ENCODE measurements around the gene TTYH3.
A peak's percentile ranks its signal among the peaks of the same experiment; 100 is the strongest.
"Not testable (repeated sequence)": the region's sequence is repeated elsewhere in the genome, so short reads cannot be mapped to it uniquely, and the experiment has no call there.

The TTYH3 gene

DNA sequence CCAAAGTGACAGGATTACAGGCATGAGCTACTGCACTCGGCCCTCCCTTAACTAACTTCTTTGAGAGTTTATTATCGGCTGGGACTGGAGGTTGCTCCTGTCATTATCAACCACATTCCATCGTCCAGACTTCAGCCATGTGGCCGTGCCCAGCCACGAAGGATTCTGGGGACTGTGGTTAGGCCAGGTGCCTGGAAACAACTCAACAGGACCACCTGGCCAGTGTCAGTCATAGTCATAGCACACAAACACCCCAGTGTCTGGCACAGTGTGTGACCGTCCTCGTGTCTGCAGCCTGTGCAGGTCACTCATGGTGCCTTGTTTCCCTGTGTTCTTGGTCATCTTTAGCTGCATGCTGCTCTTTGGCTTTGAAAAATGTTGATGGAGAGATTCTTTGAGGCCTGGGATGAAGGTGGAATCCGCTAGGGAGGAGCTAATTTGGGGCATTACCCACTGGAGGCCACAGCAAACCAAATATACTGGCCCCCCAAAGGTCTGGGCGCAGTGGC is 43.5 kb downstream of the TTYH3 start:
- Histone ChIP-seq H3K9me3 (ENCODE audit: control insufficient read depth, insufficient read depth, low read depth, low read length) (peaks cover 3% of the 10 kb centered on the region; the same call in 1 of the 2 replicates), H3K36me3 (ENCODE audit: control insufficient read depth, insufficient read depth, low read length) (no peaks in the 10 kb centered on the region), H3K27ac (ENCODE audit: low read depth, low read length) (no peak overlapping the region), H3K4me3 (ENCODE audit: low read depth, low read length) (no peak overlapping the region), H3K27me3 (ENCODE audit: control insufficient read depth, insufficient read depth, low read length) (no peaks in the 10 kb centered on the region), H3K4me1 (ENCODE audit: control insufficient read depth, insufficient read depth, low read length) (no peaks in the 10 kb centered on the region), H3K9ac (ENCODE audit: low read length) (no peak overlapping the region)

DNA sequence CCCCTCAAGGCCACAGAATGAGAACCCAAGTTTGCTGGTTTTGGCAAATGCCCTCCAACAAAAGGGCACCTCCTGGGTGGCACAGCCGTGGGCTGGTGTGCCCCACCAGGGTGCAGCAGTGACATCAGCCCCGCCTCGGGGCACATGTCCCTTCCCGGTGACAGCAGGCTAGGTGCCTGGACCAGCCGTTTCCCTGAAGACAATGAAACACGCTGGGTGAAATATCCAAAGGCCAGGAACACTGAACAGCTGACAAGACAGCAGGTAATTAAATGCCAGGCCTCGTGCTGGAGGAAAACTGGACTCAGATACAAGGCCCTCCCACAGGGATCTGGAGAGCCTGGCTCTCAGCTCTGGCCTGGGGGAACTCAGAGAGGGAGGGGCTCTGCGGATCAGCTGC is 44.8 kb downstream of the TTYH3 start:
- not testable (repeated sequence) for H3K27me3 ChIP-seq (ENCODE audit: control insufficient read depth, insufficient read depth, low read length); H3K4me3 ChIP-seq (ENCODE audit: low read depth, low read length); H3K27ac ChIP-seq (ENCODE audit: low read depth, low read length); H3K9ac ChIP-seq (ENCODE audit: low read length); H3K4me1 ChIP-seq (ENCODE audit: control insufficient read depth, insufficient read depth, low read length); H3K36me3 ChIP-seq (ENCODE audit: control insufficient read depth, insufficient read depth, low read length); H3K9me3 ChIP-seq (ENCODE audit: control insufficient read depth, insufficient read depth, low read depth, low read length)

DNA sequence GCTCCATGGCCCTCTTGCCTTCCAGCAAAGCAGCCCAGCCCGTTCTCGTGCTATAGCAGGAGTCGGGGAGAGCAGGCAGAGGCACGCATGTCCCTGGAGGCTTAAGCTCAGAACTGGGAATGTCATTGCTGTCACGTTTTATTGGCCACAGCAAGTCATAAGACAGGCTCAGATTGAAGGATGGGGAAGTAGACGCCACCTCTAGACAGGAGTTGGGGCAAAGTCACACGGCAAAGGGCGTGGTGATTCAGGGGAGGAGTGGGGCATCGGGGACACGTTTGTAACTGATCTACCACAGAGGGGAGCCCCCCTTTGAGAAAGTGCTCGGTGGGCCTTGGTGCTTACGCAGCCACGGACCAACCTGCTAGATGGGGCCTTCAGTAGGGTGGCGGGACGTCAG is 46.7 kb downstream of the TTYH3 start:
- not testable (repeated sequence) for H3K9me3 ChIP-seq (ENCODE audit: control insufficient read depth, insufficient read depth, low read depth, low read length); H3K9ac ChIP-seq (ENCODE audit: low read length); H3K36me3 ChIP-seq (ENCODE audit: control insufficient read depth, insufficient read depth, low read length); H3K4me3 ChIP-seq (ENCODE audit: low read depth, low read length); H3K4me1 ChIP-seq (ENCODE audit: control insufficient read depth, insufficient read depth, low read length); H3K27me3 ChIP-seq (ENCODE audit: control insufficient read depth, insufficient read depth, low read length); H3K27ac ChIP-seq (ENCODE audit: low read depth, low read length)

DNA sequence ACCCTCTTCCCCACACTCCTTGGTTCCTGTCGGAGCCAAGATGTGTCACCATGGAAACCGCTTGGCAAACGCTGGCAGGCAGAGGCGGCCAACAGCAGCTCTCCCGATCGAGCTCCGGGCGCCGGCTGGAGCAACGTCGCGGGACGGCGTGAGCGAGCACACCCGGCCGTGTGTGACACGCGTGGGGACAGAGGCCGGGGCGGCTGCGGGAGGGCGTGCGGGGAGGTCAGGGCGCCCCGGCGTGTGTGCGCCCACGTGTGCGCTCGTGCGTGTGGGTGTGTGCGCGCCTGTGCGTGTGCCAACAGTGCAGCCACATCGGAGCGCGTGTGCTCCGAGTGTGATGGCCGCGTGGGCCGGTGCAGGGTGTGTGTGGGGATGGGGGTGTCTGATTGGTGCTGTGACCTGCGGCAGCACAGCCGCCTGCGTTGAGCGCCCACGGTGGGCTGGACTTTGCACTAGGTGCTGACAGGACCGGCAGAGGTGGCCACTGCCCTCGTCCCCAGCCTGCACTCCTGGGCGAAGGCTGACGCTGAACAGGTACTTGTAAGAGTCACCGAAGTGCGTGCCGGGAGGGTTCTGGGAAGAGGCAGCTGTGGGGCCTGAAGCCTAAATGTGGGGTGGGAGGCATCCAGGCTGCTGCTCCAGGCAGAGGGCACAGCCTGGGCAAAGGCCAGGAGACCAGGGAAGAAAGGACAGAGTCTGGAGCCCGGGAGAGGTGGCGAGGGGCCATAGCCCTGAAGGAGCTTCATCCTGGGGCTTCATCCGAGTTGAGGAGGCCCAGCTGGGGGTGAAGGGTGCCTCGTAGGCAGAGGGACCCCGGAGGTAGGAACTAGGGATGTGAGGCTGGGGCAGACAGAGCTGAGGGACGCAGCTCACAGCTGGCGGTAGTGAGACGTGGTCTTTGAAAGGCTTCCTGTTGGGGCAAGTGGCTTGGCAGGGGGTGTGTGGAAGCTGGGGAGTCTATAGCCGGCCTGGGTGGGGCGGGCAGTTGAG is 47.6 kb downstream of the TTYH3 start:
- H3K4me3 ChIP-seq (ENCODE audit: low read depth, low read length); H3K27me3 ChIP-seq (ENCODE audit: control insufficient read depth, insufficient read depth, low read length): not testable (repeated sequence)

DNA sequence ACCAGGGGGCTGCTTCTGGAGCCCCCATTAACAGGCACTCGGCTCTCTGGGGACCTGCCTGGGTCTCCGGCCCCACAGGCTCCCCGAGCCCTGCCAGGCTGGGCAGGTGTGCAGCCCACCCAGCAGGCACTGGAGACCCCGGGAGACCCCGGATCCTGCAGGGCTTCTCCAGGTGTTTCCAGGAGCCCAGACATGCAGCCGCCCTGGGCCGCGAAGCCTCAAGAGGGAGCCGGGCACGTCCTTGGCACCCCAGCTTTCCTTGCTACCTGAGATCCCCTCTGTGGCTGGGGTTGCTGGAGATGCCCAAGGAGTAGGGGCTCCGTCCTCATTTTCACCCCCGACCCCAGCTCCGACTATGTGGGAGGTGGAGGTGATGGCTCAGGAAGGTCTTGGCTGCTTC is 48.5 kb downstream of the TTYH3 start:
- Histone ChIP-seq H3K27me3 (ENCODE audit: control insufficient read depth, insufficient read depth, low read length) (peaks cover 2% of the 10 kb centered on the region; the same call in 1 of the 2 replicates), H3K4me1 (ENCODE audit: control insufficient read depth, insufficient read depth, low read length) (no peaks in the 10 kb centered on the region), H3K9me3 (ENCODE audit: control insufficient read depth, insufficient read depth, low read depth, low read length) (no peaks in the 10 kb centered on the region; the same call in 1 of the 2 replicates), H3K9ac (ENCODE audit: low read length) (no peak overlapping the region), H3K4me3 (ENCODE audit: low read depth, low read length) (no peak overlapping the region), H3K27ac (ENCODE audit: low read depth, low read length) (no peak overlapping the region), H3K36me3 (ENCODE audit: control insufficient read depth, insufficient read depth, low read length) (no peaks in the 10 kb centered on the region)

More for the DNA sequence above, 47.6 kb downstream of the TTYH3 start:
- not testable (repeated sequence) for H3K36me3 ChIP-seq (ENCODE audit: control insufficient read depth, insufficient read depth, low read length); H3K9me3 ChIP-seq (ENCODE audit: control insufficient read depth, insufficient read depth, low read depth, low read length); H3K9ac ChIP-seq (ENCODE audit: low read length); H3K27ac ChIP-seq (ENCODE audit: low read depth, low read length); H3K4me1 ChIP-seq (ENCODE audit: control insufficient read depth, insufficient read depth, low read length)

DNA sequence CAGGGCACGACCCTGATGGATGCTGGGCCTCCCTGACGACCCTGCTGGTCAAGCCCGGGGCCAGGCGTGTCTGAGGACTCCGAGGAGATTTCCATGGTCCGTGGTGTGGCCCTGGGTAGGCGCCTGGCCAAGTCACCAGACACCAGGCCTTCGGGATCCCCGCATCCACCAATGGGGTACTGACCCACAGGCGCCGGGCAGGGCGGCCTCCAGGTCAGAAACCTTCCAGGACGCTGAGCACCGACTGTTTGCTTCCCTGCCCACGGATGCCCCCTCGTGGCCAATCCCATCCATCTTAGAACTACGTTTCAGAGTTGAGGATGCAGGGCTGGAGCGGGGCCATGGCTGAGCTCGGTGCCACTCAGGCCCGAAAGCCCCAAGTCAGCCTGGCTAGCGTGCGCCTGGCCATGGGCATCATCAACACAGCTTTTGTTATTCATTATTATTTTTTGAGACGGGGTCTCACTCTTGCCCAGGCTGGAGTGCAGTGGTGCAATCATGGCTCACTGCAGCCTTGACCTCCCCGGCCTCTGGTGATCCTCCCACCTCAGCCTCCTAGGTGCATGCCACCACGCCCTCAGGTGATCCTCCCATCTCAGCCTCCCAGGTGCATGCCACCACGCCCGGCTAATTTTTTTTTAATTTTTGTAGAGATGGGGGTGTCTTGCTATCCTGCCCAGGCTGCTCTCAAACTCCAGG is 49.2 kb downstream of the TTYH3 start:
- Histone ChIP-seq H3K4me3 (ENCODE audit: low read depth, low read length) (no peak overlapping the region), H3K4me1 (ENCODE audit: control insufficient read depth, insufficient read depth, low read length) (no peaks in the 10 kb centered on the region), H3K27me3 (ENCODE audit: control insufficient read depth, insufficient read depth, low read length) (peaks cover 5% of the 10 kb centered on the region; the same call in 1 of the 2 replicates), H3K9ac (ENCODE audit: low read length) (no peak overlapping the region), H3K36me3 (ENCODE audit: control insufficient read depth, insufficient read depth, low read length) (no peaks in the 10 kb centered on the region), H3K27ac (ENCODE audit: low read depth, low read length) (no peak overlapping the region), H3K9me3 (ENCODE audit: control insufficient read depth, insufficient read depth, low read depth, low read length) (no peaks in the 10 kb centered on the region)

DNA sequence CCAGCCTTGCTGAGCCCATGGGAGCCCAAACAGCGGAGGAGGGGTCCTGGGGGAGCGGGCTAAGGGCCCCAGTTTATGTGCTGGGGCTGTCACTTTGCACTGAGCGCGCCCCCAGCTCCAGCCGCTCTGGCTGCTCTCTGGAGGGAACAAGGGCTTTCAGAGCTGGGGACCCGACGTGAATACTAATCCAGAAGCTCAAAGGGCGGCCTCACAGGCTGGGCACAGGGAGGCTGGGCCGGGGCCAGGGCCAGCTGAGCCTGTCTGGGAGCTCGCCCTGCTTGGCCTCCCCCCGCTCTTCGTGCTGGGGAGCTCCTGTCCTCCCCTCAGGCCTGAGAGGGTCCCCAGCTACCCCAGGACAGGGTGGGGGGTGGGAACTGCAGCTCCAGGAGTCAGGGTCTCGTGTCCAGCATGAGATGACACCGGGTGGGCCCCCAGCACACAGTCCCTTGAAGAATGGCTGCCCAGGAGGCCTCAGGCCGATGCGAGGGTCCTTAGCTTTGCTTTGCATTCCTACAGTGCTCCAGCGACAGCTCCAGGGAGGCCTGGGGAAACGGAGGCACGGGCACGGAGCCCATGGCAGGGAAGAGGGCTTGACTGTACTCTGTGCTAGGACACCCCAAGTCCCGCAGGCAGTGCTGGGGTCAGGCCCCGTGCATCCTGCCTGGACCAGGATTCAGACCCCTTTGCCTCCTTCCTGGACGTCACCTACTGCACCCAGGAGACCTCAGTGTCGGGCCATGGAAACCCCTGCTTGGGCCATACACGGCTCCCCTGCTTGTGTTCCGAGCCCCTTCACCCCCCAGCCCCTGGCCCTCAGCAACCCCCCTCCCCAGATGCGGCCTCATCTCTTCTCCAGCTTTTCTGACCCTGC is 50.4 kb downstream of the TTYH3 start:
- no peak overlapping the region for H3K4me3 ChIP-seq (ENCODE audit: low read depth, low read length)
- no peak overlapping the region for H3K27ac ChIP-seq (ENCODE audit: low read depth, low read length)
- no peaks in the 10 kb centered on the region for H3K9me3 ChIP-seq (ENCODE audit: control insufficient read depth, insufficient read depth, low read depth, low read length)
- H3K4me1 ChIP-seq (ENCODE audit: control insufficient read depth, insufficient read depth, low read length) = no peaks in the 10 kb centered on the region
- peaks cover 15% of the 10 kb centered on the region for H3K27me3 ChIP-seq (ENCODE audit: control insufficient read depth, insufficient read depth, low read length)
- no peak overlapping the region for H3K9ac ChIP-seq (ENCODE audit: low read length)
- H3K36me3 ChIP-seq (ENCODE audit: control insufficient read depth, insufficient read depth, low read length) = no peaks in the 10 kb centered on the region

DNA sequence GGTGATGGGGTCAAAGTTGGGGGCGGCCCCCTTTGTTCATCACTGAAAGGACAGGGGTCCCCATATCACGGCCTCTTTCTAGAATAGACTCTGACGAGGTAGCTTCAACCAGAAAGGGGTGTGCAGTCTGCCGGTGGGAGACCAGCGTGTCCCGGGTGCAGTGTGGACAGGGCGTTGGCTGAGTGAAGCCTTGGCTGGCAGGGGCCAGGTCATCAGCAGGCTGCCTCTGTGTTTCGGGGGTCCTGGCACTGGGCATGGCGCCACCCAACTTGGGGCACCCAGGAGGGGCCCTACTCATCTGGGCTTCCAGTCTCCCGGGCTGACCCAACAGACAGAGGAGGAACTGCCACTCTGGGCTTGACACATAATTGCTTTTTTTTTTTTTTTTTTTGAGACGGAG is 52.7 kb downstream of the TTYH3 start:
- peaks cover 7% of the 10 kb centered on the region; the same call in 1 of the 2 replicates for H3K4me1 ChIP-seq (ENCODE audit: control insufficient read depth, insufficient read depth, low read length)
- no peaks in the 10 kb centered on the region for H3K36me3 ChIP-seq (ENCODE audit: control insufficient read depth, insufficient read depth, low read length)
- peaks cover 38% of the 10 kb centered on the region for H3K27me3 ChIP-seq (ENCODE audit: control insufficient read depth, insufficient read depth, low read length)
- no peaks in the 10 kb centered on the region for H3K9me3 ChIP-seq (ENCODE audit: control insufficient read depth, insufficient read depth, low read depth, low read length)
- H3K9ac ChIP-seq (ENCODE audit: low read length) = no peak overlapping the region
- H3K27ac ChIP-seq (ENCODE audit: low read depth, low read length) = no peak overlapping the region
- no peak overlapping the region for H3K4me3 ChIP-seq (ENCODE audit: low read depth, low read length)

DNA sequence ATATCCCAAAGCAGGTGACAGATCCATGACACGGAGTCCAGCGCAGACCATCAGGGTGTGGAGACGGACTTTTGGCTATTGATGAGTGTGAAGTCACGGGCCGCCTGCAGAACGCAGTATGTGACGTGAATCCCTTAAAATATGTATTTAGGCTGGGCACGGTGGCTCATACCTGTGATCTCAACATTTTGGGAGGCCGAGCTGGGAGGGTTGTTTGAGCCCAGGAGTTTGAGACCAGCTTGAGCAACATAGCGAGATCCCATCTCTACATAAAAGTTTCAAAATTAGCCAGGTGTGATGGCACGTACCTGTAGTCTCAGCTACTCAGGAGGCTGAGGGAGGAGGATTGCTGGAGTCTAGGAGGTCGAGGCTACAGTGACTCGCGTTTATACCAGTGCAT is 54.3 kb downstream of the TTYH3 start:
- H3K27ac ChIP-seq (ENCODE audit: low read depth, low read length) = no peak overlapping the region
- no peak overlapping the region for H3K9ac ChIP-seq (ENCODE audit: low read length)
- no peaks in the 10 kb centered on the region for H3K36me3 ChIP-seq (ENCODE audit: control insufficient read depth, insufficient read depth, low read length)
- peaks cover 12% of the 10 kb centered on the region; the same call in 1 of the 2 replicates for H3K4me1 ChIP-seq (ENCODE audit: control insufficient read depth, insufficient read depth, low read length)
- H3K4me3 ChIP-seq (ENCODE audit: low read depth, low read length) = no peak overlapping the region
- H3K9me3 ChIP-seq (ENCODE audit: control insufficient read depth, insufficient read depth, low read depth, low read length) = no peaks in the 10 kb centered on the region
- peaks cover 50% of the 10 kb centered on the region for H3K27me3 ChIP-seq (ENCODE audit: control insufficient read depth, insufficient read depth, low read length)

DNA sequence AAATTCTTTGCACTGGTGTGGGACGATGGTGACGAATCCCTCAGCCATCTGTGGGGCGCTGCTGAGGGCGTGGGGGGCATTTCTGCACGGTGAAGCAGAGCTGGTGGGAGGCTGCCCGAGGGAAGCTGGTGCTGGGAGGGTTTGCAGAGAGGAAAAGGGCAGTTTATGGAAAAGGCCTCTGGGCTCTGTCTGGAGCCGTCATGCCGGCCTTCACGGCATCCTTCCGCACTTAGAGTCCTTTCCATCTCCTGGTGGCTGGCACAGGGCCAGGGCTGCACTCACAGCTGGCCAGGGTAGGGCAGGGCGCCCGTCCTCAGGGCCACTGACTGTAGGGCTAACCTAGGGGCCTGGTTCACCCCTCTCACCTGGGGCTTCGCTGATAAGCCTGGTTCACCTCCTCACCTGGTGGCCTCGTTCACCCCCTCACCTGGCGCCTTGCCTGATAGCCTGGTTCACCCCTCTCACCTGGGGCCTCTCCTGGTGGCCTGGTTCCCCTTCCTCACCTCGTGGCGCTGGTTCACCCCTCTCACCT is 55.6 kb downstream of the TTYH3 start:
- H3K27me3 ChIP-seq (ENCODE audit: control insufficient read depth, insufficient read depth, low read length) = peaks cover 48% of the 10 kb centered on the region
- H3K4me3 ChIP-seq (ENCODE audit: low read depth, low read length) = peak overlapping the region; percentile 62
- peaks cover 12% of the 10 kb centered on the region; the same call in 1 of the 2 replicates for H3K4me1 ChIP-seq (ENCODE audit: control insufficient read depth, insufficient read depth, low read length)
- H3K27ac ChIP-seq (ENCODE audit: low read depth, low read length) = no peak overlapping the region
- no peaks in the 10 kb centered on the region for H3K36me3 ChIP-seq (ENCODE audit: control insufficient read depth, insufficient read depth, low read length)
- no peak overlapping the region for H3K9ac ChIP-seq (ENCODE audit: low read length)
- H3K9me3 ChIP-seq (ENCODE audit: control insufficient read depth, insufficient read depth, low read depth, low read length) = no peaks in the 10 kb centered on the region

Data from HUES6 (cell line).